ENCODE data around the gene FBLN7. TPM values are rescaled to one million over a fixed set of nuclear protein-coding genes. Genes with fewer than 3 reads are reported as not detected.
A peak's percentile ranks its signal among the peaks of the same experiment; 100 is the strongest.

FBLN7 gene
- total RNA-seq, 1 experiment from 2014 or later = 4.1 TPM

- H3K27me3 ChIP-seq (replicated peaks; ENCODE audit: insufficient read depth, low read depth, low read length, poor library complexity) = no peaks in the 10 kb centered on the region
- H3K27ac ChIP-seq (ENCODE audit: low read depth, low read length, poor library complexity, severe bottlenecking) = no peak overlapping the region
- BruUV-seq (replicated peaks) = no TSS peak
- H3K36me3 ChIP-seq (ENCODE audit: insufficient read depth, low read length, poor library complexity, severe bottlenecking) = peaks cover 10% of the 10 kb centered on the region
- H3K9me3 ChIP-seq (ENCODE audit: low read depth, low read length, poor library complexity, severe bottlenecking) = no peaks in the 10 kb centered on the region
- POLR2A ChIA-PET (ENCODE audit: low non-redundant PET) = no interaction called here
- TF ChIP-seq CTCF (conservative IDR thresholded peaks at IDR 0.05; ENCODE audit: low read depth, low read length) (peak; percentile 23; the same call in 1 of the 2 replicates), EZH2 (IDR thresholded peaks at IDR 0.05; ENCODE audit: borderline replicate concordance, low read depth, low read length, poor library complexity, severe bottlenecking) (no peak)
- H3K4me3 ChIP-seq (ENCODE audit: low read depth, low read length, poor library complexity, severe bottlenecking) = no peak overlapping the region
- no peaks in the 10 kb centered on the region for H3K4me1 ChIP-seq (ENCODE audit: insufficient read depth, low read length, poor library complexity, severe bottlenecking)
- intact Hi-C loops (cut with micrococcal nuclease; ENCODE audit: unreplicated experiment) = loop anchor here (5.0 kb wide), 1 partner anchor 231 kb away; no protein-coding TSS in a partner anchor
- CTCF ChIA-PET = no interaction called here
- no peak for DNase-seq (ENCODE audit: low spot score)
These were observed 20.0 kb upstream of the FBLN7 start for GRCh38 chr2:112118148-112118547.

GRCh38 chr2:112121682-112122254 lies 16.4 kb upstream of the FBLN7 start:
- BruUV-seq (replicated peaks) = no TSS peak
- ChIA-PET CTCF (interaction anchor here (0.5 to 1.1 kb wide), 3 partner anchors 24 to 312 kb away, joined by 3 to 11 read pairs (median 4); partner anchors contain the start of gene RGPD8), POLR2A (ENCODE audit: low non-redundant PET) (no interaction called here)
- H3K27me3 ChIP-seq (replicated peaks; ENCODE audit: insufficient read depth, low read depth, low read length, poor library complexity) = no peaks in the 10 kb centered on the region
- peaks cover 7% of the 10 kb centered on the region for H3K9me3 ChIP-seq (ENCODE audit: low read depth, low read length, poor library complexity, severe bottlenecking)
- peaks cover 7% of the 10 kb centered on the region for H3K36me3 ChIP-seq (ENCODE audit: insufficient read depth, low read length, poor library complexity, severe bottlenecking)
- no peaks in the 10 kb centered on the region for H3K4me1 ChIP-seq (ENCODE audit: insufficient read depth, low read length, poor library complexity, severe bottlenecking)
- no peak overlapping the region for H3K27ac ChIP-seq (ENCODE audit: low read depth, low read length, poor library complexity, severe bottlenecking)
- TF ChIP-seq EZH2 (IDR thresholded peaks at IDR 0.05; ENCODE audit: borderline replicate concordance, low read depth, low read length, poor library complexity, severe bottlenecking) = no peak
- TF ChIP-seq CTCF (conservative IDR thresholded peaks at IDR 0.05; ENCODE audit: low read depth, low read length) = peak; percentile 81
- DNase-seq (ENCODE audit: low spot score) = peak; percentile 66
- H3K4me3 ChIP-seq (ENCODE audit: low read depth, low read length, poor library complexity, severe bottlenecking) = no peak overlapping the region
- intact Hi-C loops (cut with micrococcal nuclease; ENCODE audit: unreplicated experiment) = loop anchor here (5.0 kb wide), 1 partner anchor 461 kb away; the partner anchor contains the start of gene CHCHD5

- CTCF ChIA-PET = no interaction called here
- DNase-seq (ENCODE audit: low spot score) = no peak
These were observed 9.1 kb upstream of the FBLN7 start for GRCh38 chr2:112129060-112129459.

More at GRCh38 chr2:112129060-112129459, 9.1 kb upstream of the FBLN7 start:
- POLR2A ChIA-PET (ENCODE audit: low non-redundant PET) = interaction anchor here (0.5 kb wide), 1 partner anchor 224 kb away, joined by 8 read pairs; no protein-coding TSS in a partner anchor
- intact Hi-C loops (cut with micrococcal nuclease; ENCODE audit: unreplicated experiment) = no loop called here
- Histone ChIP-seq H3K4me3 (ENCODE audit: low read depth, low read length, poor library complexity, severe bottlenecking) (no peak overlapping the region), H3K36me3 (ENCODE audit: insufficient read depth, low read length, poor library complexity, severe bottlenecking) (no peaks in the 10 kb centered on the region), H3K9me3 (ENCODE audit: low read depth, low read length, poor library complexity, severe bottlenecking) (peaks cover 20% of the 10 kb centered on the region), H3K27ac (ENCODE audit: low read depth, low read length, poor library complexity, severe bottlenecking) (no peak overlapping the region), H3K4me1 (ENCODE audit: insufficient read depth, low read length, poor library complexity, severe bottlenecking) (no peaks in the 10 kb centered on the region), H3K27me3 (replicated peaks; ENCODE audit: insufficient read depth, low read depth, low read length, poor library complexity) (no peaks in the 10 kb centered on the region)
- no peak for TF ChIP-seq EZH2 (IDR thresholded peaks at IDR 0.05; ENCODE audit: borderline replicate concordance, low read depth, low read length, poor library complexity, severe bottlenecking)
- TF ChIP-seq CTCF (conservative IDR thresholded peaks at IDR 0.05; ENCODE audit: low read depth, low read length) = no peak
- BruUV-seq (replicated peaks) = no TSS peak
